ENCODE measurements around the gene ATXN7L3B.

Gene ATXN7L3B

DNA sequence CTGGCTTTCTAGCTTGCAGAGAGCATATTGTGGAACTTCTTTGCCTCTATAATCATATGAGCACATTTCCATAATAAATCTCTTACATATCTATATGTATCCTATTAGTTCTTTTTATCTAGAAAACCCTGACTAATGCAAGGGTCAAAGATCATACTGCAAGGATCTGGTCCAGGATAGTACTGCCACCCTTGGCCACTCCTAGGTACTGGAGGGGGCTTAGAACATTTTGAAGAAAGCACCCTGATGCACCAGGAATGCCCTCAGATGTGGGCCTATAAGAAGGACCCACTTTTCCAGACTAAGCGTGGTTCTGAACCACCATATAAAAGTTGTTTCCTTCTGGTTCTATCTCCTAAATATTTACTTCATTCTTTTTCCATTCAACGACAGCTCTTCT, 14.6 kb downstream of the ATXN7L3B start:
- DNase-seq, result no peak

DNA sequence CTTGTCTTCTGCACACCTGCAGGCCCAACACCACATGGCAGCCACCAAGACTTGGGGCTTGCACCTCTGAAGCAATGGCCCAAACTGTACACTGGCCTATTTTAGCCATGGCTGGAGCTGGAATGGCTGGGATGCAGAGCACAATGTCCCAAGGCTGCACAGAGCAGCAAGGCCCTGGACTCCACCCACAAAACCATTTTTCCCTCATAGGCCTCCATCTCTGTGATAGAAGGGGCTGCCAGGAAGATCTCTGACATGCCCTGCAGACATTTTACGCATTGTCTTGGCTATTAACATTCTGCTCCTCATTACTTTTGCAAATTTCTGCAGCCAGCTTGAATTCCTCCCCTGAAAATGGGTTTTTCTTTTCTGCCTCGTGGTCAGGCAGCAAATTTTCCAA, 22.1 kb downstream of the ATXN7L3B start:
- DNase-seq, result no peak

DNA sequence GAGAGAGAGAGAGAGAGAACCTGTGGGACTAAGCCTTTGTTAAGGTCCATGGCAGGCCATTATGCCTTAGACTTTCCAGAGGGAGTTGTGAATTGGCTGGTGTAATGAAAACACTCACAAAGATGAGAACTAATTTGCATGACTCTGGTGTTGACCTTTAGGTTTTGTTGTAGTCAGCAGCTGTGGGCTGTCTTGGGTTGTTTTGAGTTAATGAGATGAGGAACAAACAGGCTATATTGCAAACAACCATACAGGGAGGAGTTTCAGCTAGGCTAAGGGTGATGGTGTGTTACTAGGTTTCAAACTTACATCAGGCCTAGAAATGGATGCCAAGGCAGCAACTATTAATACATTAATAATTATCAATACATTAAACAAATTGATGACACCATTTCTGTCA, 26.3 kb downstream of the ATXN7L3B start:
- DNase-seq, result no peak

DNA sequence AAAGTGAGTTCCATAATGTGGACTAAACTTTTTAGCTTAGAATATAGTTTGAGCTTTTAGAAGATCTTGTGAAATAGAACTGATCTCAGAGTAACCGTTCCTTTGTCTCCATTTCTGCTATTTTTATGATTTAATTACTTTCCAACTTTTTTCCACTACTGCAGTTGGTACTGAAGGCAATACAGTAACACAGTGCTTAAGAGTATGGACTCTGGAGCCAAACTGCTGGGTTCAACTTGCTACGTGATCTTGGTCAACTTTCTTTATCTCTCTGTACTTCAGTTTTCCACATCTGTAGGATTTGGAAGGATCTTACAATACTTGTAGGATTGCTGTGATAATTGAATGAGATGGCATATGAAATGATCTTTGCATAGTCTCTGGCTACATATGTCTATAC, 40.9 kb downstream of the ATXN7L3B start:
- DNase-seq, result no peak

DNA sequence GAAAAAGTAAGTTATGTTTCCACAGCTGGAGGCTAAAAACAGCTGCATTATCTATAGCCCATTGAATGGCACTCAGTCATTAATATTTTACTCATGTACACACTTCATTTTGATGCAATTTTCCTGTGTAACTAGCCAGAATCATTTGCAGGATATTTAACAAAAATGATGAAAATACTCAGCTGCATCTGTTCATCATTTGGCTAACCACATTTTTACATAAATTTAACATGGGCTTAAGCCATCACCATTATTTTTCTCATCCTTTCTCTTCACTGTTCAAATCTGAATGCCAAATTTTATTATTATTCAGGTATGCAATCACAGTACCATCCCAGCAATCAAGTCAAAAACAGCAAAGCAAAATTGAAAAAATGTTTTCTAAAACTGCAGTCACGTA, 41.8 kb downstream of the ATXN7L3B start:
- DNase-seq, result no peak

DNA sequence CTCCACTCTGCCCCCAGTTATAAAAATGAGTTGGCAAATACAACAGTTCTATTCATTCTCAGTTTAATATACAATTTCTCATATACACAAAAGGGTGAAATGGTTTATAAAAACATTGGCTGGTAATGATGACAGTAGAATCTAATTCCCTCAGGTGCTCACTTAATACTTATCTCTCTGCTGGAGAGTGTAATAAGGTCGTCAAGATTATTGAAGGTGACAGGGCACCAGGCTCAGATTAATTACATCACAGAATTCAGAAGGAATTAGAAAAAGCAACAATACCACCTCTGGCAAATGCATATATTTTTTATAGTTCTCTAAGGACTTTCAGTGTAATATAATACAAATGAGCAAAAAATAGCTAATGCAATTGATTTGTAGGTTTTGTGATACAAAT, 42.3 kb downstream of the ATXN7L3B start:
- DNase-seq, result no peak

DNA sequence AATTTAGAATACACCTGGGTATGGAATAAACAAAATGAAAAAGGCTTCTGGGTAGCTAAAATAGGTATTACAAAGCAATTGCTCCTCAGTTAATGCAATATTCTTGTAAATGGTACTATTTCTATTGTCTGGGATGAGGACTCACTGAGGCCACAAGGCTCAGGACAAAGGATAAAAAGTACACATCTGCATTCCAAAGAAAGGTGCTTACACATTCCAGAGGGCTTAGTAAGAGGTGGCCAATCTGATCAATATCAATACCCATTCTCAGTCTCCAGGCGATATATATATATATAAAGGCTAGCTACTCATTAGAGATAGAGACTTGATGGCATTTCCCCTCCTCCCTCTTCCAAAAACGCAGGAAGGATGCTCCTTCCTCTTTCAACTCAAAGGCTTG, 43.8 kb downstream of the ATXN7L3B start:
- no peak for DNase-seq

DNA sequence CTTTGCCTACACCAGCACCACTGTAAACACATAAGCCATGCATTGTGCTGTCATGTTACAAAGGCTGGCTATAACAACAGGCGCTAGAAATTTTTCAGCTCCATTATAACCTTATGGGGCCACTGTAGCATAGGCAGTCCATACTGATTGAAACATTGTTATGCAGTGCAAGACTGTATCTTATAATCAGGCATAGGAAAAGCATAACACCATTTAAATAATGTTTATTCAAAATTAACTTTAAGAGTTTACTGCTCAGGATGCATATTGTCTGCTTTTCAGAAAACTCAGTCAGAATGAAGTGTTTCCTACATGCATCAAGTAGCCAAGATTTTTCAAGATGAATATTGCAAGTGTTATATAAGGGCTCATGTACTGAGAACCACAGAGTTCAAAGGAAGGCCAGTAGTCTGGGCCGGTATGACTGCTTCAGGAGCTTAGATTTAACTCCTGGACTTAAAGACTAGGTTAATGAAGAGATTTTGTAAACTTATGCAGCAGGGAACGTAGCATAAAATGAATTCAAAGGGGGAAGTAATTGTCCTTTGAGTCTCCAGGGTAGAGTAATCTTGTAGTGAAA, 46.9 kb downstream of the ATXN7L3B start:
- no peak for DNase-seq

DNA sequence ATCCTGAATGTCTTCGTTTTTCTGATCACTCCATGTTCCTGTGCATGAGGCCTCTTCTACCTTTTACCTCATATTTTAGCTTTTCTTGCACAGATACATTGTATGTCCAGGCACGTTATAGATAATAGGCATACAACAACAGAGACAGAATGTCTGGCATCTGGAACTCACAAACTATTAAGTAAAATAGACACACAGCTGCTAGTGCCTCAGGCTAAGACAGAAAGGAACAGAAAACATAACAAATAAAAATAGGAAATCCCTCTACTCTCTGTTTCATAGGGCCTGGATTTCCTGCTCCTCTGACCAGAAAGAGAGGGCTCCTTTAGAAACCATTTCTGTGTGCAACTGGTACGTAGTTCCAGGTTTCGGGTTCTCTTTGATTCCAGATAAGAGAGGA, 48.6 kb downstream of the ATXN7L3B start:
- no peak for DNase-seq
